HEK293T (cell line): ENCODE measurements around the gene ARID4A.

Source experiments
- CTCF ChIA-PET: fragments of 350-600 bp; formaldehyde crosslinking; extraction: SDS; loops from one replicate; lab custom pipeline; 2021; ENCODE audit warnings: antibody characterized with exemption, inconsistent platforms; lab: Yijun Ruan, JAX
- POLR2A ChIA-PET: fragments of 350-600 bp; formaldehyde crosslinking; extraction: SDS; loops from one replicate; lab custom pipeline; 2020; ENCODE audit warnings: antibody characterized with exemption, inconsistent platforms; lab: Yijun Ruan, JAX
- DNase-seq: peaks from one replicate; pipeline ENCODE4 v3.0.0; 2012; ENCODE audit warnings: mixed read lengths; ENCODE audit errors: extremely low spot score
- ARNT ChIP-seq: fragments of 450-650 bp; IDR thresholded peaks from 2 replicates; pipeline ENCODE4 v1.6.1; 2017; ENCODE audit warnings: mild to moderate bottlenecking
- BHLHE40 ChIP-seq: fragments of 450-650 bp; IDR thresholded peaks from 2 replicates; pipeline ENCODE4 v1.6.1; 2016; ENCODE audit warnings: mild to moderate bottlenecking, moderate library complexity, borderline replicate concordance
- CTBP1 ChIP-seq: fragments of 450-650 bp; IDR thresholded peaks from 2 replicates; pipeline ENCODE4 v1.6.1; 2016; ENCODE audit warnings: borderline replicate concordance
- ELF4 ChIP-seq: fragments of 450-650 bp; IDR thresholded peaks from 2 replicates; pipeline ENCODE4 v1.6.1; 2017; ENCODE audit warnings: antibody characterized with exemption
- FOXA1 ChIP-seq: fragments of 450-650 bp; IDR thresholded peaks from 2 replicates; pipeline ENCODE4 v1.6.1; 2016; ENCODE audit warnings: mild to moderate bottlenecking
- FOXK2 ChIP-seq: fragments of 450-650 bp; IDR thresholded peaks from 2 replicates; pipeline ENCODE4 v1.6.1; 2016; ENCODE audit warnings: mild to moderate bottlenecking
- FOXM1 ChIP-seq: fragments of 450-650 bp; IDR thresholded peaks from 2 replicates; pipeline ENCODE4 v1.6.1; 2017; ENCODE audit warnings: mild to moderate bottlenecking, borderline replicate concordance
- HDGF ChIP-seq: fragments of 450-650 bp; IDR thresholded peaks from 2 replicates; pipeline ENCODE4 v1.6.1; 2017; ENCODE audit warnings: antibody characterized with exemption, borderline replicate concordance
- L3MBTL2 ChIP-seq: fragments of 450-650 bp; conservative IDR thresholded peaks from 2 replicates; pipeline ENCODE4 v1.6.1; 2016; ENCODE audit warnings: mild to moderate bottlenecking
- LEF1 ChIP-seq: fragments of 450-650 bp; IDR thresholded peaks from 2 replicates; pipeline ENCODE4 v1.6.1; 2017; ENCODE audit warnings: mild to moderate bottlenecking, borderline replicate concordance
- NFRKB ChIP-seq: fragments of 450-650 bp; IDR thresholded peaks from 2 replicates; pipeline ENCODE4 v1.6.1; 2016; ENCODE audit warnings: mild to moderate bottlenecking, moderate library complexity
- PKNOX1 ChIP-seq: fragments of 450-650 bp; IDR thresholded peaks from 2 replicates; pipeline ENCODE4 v1.6.1; 2016
- SP1 ChIP-seq: fragments of 450-650 bp; IDR thresholded peaks from 2 replicates; pipeline ENCODE4 v1.6.1; 2017
- SUZ12 ChIP-seq: fragments of 450-650 bp; IDR thresholded peaks from 2 replicates; pipeline ENCODE4 v1.6.1; 2016; ENCODE audit warnings: mild to moderate bottlenecking
- TARDBP ChIP-seq: fragments of 450-650 bp; IDR thresholded peaks from 2 replicates; pipeline ENCODE4 v1.6.1; 2016
- ZNF384 ChIP-seq: fragments of 450-650 bp; IDR thresholded peaks from 2 replicates; pipeline ENCODE4 v1.6.1; 2016

The ARID4A gene

GRCh38 chr14:58287607-58288042, 10.7 kb upstream of the ARID4A start:
- no peak for DNase-seq
- TF ChIP-seq PKNOX1, result no peak
- no peak for TF ChIP-seq LEF1
- TF ChIP-seq CTBP1, result no peak
- TF ChIP-seq FOXM1, result no peak
- TF ChIP-seq NFRKB, result no peak
- TF ChIP-seq ZNF384, result no peak
- no peak for TF ChIP-seq SP1
- TF ChIP-seq SUZ12, result no peak
- no peak for TF ChIP-seq BHLHE40
- no peak for TF ChIP-seq FOXK2
- TF ChIP-seq L3MBTL2, result no peak
- TF ChIP-seq FOXA1, result no peak
- ChIA-PET CTCF (no interaction called here), POLR2A (no interaction called here)

GRCh38 chr14:58288106-58288792, 10.1 kb upstream of the ARID4A start:
- no peak for TF ChIP-seq ZNF384
- TF ChIP-seq ELF4, result no peak
- TF ChIP-seq CTBP1, result no peak
- no peak for TF ChIP-seq SUZ12
- TF ChIP-seq PKNOX1, result no peak
- no peak for TF ChIP-seq TARDBP
- no peak for TF ChIP-seq BHLHE40
- no peak for TF ChIP-seq SP1
- TF ChIP-seq L3MBTL2, result no peak
- no peak for TF ChIP-seq LEF1
- DNase-seq, result no peak
- CTCF ChIA-PET, result no interaction called here
- POLR2A ChIA-PET, result no interaction called here

- TF ChIP-seq HDGF (no peak), CTBP1 (no peak), TARDBP (no peak), L3MBTL2 (no peak), FOXK2 (no peak), SUZ12 (no peak), FOXA1 (no peak), LEF1 (no peak), ZNF384 (no peak), NFRKB (no peak), ARNT (no peak), ELF4 (no peak), BHLHE40 (no peak), PKNOX1 (no peak), FOXM1 (no peak), SP1 (no peak)
- ChIA-PET POLR2A (no interaction called here), CTCF (no interaction called here)
- DNase-seq, result no peak
These were observed 6.7 kb upstream of the ARID4A start for GRCh38 chr14:58291646-58292045.

- CTCF ChIA-PET, result no interaction called here
These were observed 6.2 kb upstream of the ARID4A start for GRCh38 chr14:58292187-58292586.

GRCh38 chr14:58294201-58294600, 4.2 kb upstream of the ARID4A start:
- ChIA-PET CTCF (no interaction called here), POLR2A (no interaction called here)
- no peak for DNase-seq
- TF ChIP-seq L3MBTL2 (no peak), CTBP1 (no peak), FOXA1 (no peak), FOXK2 (no peak), SP1 (no peak), FOXM1 (no peak), BHLHE40 (no peak), NFRKB (no peak), ZNF384 (no peak), LEF1 (no peak), ARNT (no peak), TARDBP (no peak), ELF4 (no peak)

More at GRCh38 chr14:58292187-58292586, 6.2 kb upstream of the ARID4A start:
- TF ChIP-seq TARDBP (no peak), FOXK2 (no peak), ELF4 (no peak), SP1 (no peak), SUZ12 (no peak), NFRKB (no peak), LEF1 (no peak), FOXA1 (no peak), ZNF384 (no peak), BHLHE40 (no peak), FOXM1 (no peak), PKNOX1 (no peak), HDGF (no peak), L3MBTL2 (no peak), CTBP1 (no peak)
- no peak for DNase-seq
- POLR2A ChIA-PET, result no interaction called here
